Cardiac septum (tissue), 1 donor: Measurements from ENCODE around the gene KARS1. TPM values are rescaled to one million over a fixed set of nuclear protein-coding genes. Genes with fewer than 3 reads are reported as not detected.

Source experiments
- DNase-seq: peaks from one replicate; pipeline ENCODE4 v3.0.0-alpha.2; 2020; ENCODE audit warnings: low spot score
- intact Hi-C: fragments of 100-400 bp; cut with DNase I; formaldehyde crosslinking; loops from one replicate; pipeline ENCODE4 v1.14.0; 2022
- total RNA-seq: library from RNA; stranded (reverse); fragmentation: NEBNext Ultra II Directional; extraction: Animal tissue kit (Norgen Biotek cat#: 25700); gene quantifications from one replicate; pipeline ENCODE4 v1.2.1, GENCODE V29; 2021
- donor health status: DM: no; HTN: no; CAD: no.

The KARS1 gene
- total RNA-seq, 1 donor from 2014 or later, result 89.3 TPM

GRCh38 chr16:75629132-75629531 lies 18.3 kb downstream of the KARS1 start:
- no peak for DNase-seq
- intact Hi-C loops, result no loop called here

- intact Hi-C loops, result no loop called here
- no peak for DNase-seq
Observed at GRCh38 chr16:75628351-75628750, 19.1 kb downstream of the KARS1 start.

GRCh38 chr16:75627851-75628250 lies 19.6 kb downstream of the KARS1 start:
- DNase-seq, result no peak
- intact Hi-C loops, result no loop called here

- intact Hi-C loops, result no loop called here
Observed at GRCh38 chr16:75626806-75627205, 20.7 kb downstream of the KARS1 start.

DNA sequence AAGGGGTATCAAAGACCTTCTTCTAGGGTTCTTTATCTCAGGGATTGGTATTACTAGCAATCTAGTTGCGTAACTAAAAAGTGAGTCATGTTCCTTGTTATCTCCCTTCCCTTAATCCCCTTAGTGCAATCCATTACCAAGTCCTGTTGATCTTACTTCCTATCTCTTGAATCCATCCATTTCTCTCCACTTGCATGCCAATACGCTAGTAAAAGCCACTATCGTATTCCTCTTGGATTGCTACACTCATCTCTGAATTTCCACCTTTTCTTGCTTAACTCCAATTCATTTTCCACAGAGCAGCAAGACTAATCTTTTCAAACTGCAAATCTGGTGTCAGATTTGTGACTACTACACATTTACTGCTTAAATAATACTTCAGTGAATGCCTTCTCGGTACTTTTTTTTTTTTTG lies 22.5 kb downstream of the KARS1 start:
- no peak for DNase-seq
- intact Hi-C loops, result loop anchor here (5.0 kb wide), 2 partner anchors 58 to 108 kb away; partner anchors contain the start of gene GABARAPL2

More at GRCh38 chr16:75626806-75627205, 20.7 kb downstream of the KARS1 start:
- DNase-seq, result no peak

DNA sequence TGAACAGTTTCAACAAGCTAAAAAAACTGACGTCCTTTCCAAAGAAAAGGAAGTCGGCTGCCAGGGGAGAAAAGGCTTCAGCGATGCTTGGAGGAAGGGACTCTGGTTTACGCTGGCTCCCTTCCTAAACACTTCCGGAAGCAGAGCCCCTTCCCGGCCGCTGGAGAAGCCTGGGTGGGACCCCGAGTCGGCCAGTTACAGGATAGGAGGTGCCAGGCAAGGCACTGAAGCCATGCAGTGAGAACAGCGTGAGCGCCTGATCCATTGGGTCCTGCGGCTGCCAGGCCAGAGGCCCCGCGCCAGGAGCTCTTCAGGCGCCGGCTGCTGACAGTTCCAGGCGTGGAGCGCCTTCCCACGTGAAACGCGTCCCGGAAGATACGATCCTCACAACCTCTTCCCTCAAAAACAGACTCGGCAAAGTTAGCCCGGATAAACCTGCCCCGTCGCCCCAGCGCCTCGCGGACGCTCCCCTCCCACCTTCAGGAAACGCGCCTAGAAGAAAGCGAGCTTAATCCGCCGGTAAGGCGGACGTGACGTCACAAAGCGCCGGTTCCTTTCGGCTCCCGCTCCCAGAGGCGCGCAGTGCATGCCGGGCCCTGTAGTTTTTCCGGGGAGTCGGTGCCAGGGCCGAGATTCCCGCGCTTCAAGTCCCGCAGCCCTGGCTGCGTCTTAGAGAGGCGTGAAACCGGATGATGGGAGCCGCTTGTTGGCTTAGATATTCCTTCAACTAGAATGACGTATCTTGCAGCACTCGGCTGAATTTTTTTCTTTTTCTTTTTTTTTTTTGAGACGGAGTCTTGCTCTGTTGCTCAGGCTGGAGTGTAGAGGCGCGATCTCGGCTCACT lies 24.5 kb downstream of the KARS1 start, which contains the start of gene ADAT1:
TSS of gene ADAT1 (minus strand) at position 521 of the 845 bp plus-strand sequence. CDS start 2,482 bp downstream, outside the sequence.
- peak; percentile 99 for DNase-seq
- intact Hi-C loops, result loop anchor here (2.0 to 5.0 kb wide), 4 partner anchors 24 to 158 kb away; partner anchors contain the start of genes GABARAPL2, KARS1, TERF2IP and TMEM170A

DNA sequence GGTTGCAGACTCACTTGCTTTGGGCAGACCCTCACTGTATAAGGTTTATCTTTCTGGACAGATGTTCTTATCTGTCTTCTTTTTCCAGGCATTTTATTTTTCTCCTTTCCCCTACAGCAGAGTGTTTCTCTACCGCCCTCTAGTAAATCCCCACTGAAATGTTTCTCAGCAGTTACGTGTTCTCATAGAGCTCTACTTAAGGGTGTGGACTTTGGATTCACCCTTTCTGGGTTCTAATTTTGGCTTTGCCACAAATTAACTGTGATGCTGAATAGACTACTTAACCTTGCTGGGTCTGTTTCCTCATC lies 26.3 kb downstream of the KARS1 start:
- intact Hi-C loops, result loop anchor here (5.0 kb wide), 2 partner anchors 54 to 104 kb away; partner anchors contain the start of gene GABARAPL2
- DNase-seq, result no peak

GRCh38 chr16:75620326-75621169 lies 26.9 kb downstream of the KARS1 start:
- intact Hi-C loops, result loop anchor here (5.0 kb wide), 2 partner anchors 53 to 103 kb away; partner anchors contain the start of gene GABARAPL2
- no peak for DNase-seq

DNA sequence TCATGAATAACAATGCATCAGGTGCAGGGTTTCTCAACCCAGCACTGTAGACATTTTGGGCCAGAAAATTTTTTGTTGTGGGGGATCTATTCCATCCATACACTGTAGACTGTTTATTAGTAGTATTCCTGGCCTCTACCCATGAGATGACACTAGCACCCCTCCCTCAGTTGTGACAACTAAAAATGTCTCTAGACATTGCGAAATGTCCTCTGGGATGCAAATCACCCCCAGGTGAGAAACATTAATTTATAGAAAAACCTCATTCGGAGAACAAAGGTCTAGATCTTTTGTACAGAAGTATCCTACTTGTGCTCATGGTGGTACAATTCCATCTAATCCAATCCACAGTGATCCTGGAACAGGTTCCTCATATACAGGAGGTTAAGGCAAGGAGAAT lies 28.7 kb downstream of the KARS1 start:
- no peak for DNase-seq
- intact Hi-C loops, result no loop called here

GRCh38 chr16:75617121-75617520 lies 30.3 kb downstream of the KARS1 start:
- intact Hi-C loops, result no loop called here

DNA sequence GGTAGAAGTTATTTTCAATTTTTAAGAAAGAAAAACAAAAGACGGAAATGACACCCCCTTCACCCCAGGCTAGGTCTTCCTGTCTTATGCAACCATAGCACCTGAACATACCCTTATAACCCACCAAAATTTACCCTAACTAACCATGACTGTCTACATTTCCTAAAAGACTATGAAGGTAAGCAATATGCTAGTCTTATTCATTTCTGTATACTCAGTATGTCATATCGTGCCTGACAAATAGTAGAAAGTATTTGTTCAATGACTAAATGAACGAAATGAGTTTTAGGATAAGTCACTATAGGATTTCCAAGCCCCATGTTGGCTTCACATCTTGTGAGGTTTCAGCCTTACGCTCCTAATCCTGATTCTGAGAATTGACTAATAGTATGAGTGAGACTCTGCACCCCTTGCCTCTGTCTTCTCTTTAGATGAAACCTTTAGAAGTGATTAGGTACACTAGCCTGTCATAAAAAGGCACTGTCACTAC lies 30.9 kb downstream of the KARS1 start:
- intact Hi-C loops, result no loop called here

More at GRCh38 chr16:75617121-75617520, 30.3 kb downstream of the KARS1 start:
- no peak for DNase-seq

DNA sequence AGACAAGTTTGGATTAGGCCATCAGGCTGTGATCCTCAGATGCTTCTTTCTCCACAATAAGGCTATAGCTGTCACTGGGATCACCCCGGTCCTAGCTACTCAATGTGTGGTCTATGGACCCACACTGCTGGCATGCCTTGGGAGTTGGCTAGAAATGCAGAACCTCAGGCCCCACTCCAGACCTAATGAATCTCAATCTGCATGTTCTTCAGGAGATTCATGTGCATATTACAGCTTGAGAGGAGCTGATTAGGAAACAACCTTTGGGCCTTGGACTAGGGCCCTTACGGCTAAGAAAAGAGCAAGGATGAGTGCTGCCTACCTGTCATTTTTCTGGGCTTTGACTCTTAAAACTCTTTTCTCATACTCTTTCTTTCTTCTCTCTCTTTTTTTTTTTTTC lies 31.8 kb downstream of the KARS1 start:
- DNase-seq, result no peak
- intact Hi-C loops, result no loop called here

More for the DNA sequence above, 30.9 kb downstream of the KARS1 start:
- no peak for DNase-seq

DNA sequence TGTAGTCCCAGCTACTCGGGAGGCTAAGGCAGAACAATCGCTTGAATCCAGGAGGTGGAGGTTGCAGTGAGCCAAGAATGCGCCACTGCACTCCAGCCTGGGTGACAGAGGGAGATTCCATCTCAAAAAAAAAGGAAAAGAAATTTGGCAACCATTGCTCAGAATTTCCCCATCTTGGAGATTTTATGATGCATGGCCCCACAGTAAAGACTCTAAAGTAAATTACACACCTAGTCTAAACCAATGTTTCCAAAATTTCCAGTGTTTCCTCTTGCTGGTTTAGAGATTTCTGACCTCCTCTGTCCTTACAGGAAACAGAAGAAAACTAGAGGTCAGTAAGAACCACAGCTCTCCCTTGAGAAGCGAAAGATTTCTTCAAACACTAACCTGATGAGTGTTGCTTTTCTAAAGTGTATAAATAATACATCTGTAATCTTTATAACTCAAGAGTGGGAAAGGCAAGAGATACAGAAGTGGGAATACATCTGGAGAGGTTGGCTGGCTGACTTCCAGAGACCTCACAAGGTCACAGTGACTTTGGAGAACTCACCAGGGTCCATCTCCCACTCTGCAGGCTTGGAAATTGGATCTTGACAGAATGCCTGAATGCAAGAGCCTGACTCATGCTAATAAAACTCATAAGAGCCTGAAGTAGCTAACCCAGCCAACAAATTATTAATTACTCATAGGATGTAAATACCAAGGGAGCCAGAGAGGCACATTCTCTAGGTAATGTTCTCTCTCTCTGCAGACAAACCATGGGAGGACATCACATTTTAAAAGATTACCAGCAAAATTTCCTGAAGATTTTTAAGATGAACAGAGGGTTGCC lies 33.2 kb downstream of the KARS1 start:
- no peak for DNase-seq
- intact Hi-C loops, result no loop called here

- intact Hi-C loops, result no loop called here
- no peak for DNase-seq
Observed at GRCh38 chr16:75606507-75606906, 41.0 kb downstream of the KARS1 start.

DNA sequence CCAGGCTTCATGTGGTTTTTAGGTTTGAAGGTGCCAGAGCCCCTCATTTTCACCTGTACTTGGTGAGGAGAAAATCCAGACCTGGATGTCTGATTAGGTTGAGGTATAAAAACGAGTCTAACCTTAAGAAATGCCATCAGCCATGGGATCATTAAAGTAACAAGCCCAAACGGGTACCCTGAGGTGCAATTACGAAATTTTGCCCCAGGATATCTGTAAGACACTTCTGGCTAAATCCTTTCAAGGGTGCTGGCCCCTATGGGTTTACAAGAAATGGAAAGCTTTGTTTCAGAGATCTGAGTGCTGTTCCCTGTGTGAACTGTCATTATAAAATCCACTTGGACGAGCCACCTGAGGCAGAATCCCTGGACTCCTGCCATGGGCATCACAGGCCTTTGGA lies 44.2 kb downstream of the KARS1 start:
- intact Hi-C loops, result no loop called here
- DNase-seq, result no peak

- intact Hi-C loops, result no loop called here
- no peak for DNase-seq
Observed at GRCh38 chr16:75599452-75600277, 47.8 kb downstream of the KARS1 start.

GRCh38 chr16:75593825-75594820 lies 53.3 kb downstream of the KARS1 start:
- intact Hi-C loops, result no loop called here
- no peak for DNase-seq
